Uterus (tissue), 4 donors: ENCODE measurements around the gene ROGDI. TPM values are rescaled to one million over a fixed set of nuclear protein-coding genes. Genes with fewer than 3 reads are reported as not detected.

Source experiments
- DNase-seq, 2 donors: peaks; one replicate each; pipeline ENCODE4 v3.0.0-alpha.2; 2019 to 2020
- H3K27ac ChIP-seq, 2 donors: fragments of 200-600 bp; sonication (generic); 1 replicate in 1 of 2; 2 replicates in 1 of 2; pipeline ENCODE4 v1.5.1; 2016 to 2018
- H3K27me3 ChIP-seq, 2 donors: fragments of 200-600 bp; sonication (generic); one replicate each; pipeline ENCODE4 v1.5.1; 2018 to 2019; ENCODE audit warnings: control low read depth in 1 of 2
- H3K36me3 ChIP-seq, 2 donors: fragments of 200-600 bp; sonication (generic); one replicate each; pipeline ENCODE4 v1.5.1; 2019; ENCODE audit warnings: control low read depth in 1 of 2
- H3K4me1 ChIP-seq, 2 donors: fragments of 200-600 bp; sonication (generic); one replicate each; pipeline ENCODE4 v1.5.1; 2018 to 2019; ENCODE audit warnings: control low read depth in 1 of 2
- H3K4me3 ChIP-seq, 2 donors: fragments of 200-600 bp; sonication (generic); 1 replicate in 1 of 2; 2 replicates in 1 of 2; pipeline ENCODE4 v1.5.1; 2018 to 2019; ENCODE audit warnings: mild to moderate bottlenecking in 1 of 2
- H3K9me3 ChIP-seq, 2 donors: fragments of 200-600 bp; sonication (generic); one replicate each; pipeline ENCODE4 v1.5.1; 2019; ENCODE audit warnings: control low read depth in 1 of 2
- CTCF ChIP-seq, 4 experiments: fragments of 200-600 bp in 2 of 4; fragments of 450-650 bp in 2 of 4; sonication (generic) in 2 of 4; IDR thresholded peaks; one replicate each; pipeline ENCODE4 v1.5.1; 2016 to 2019; ENCODE audit warnings: antibody characterized with exemption in 4 of 4, mild to moderate bottlenecking in 2 of 4, moderate library complexity in 1 of 4
- POLR2A ChIP-seq, 2 donors: fragments of 450-650 bp; IDR thresholded peaks; one replicate each; pipeline ENCODE4 v1.6.1; 2016; ENCODE audit warnings: antibody characterized with exemption in 2 of 2, mild to moderate bottlenecking in 1 of 2, moderate library complexity in 1 of 2
- intact Hi-C: fragments of 100-400 bp; cut with DNase I; formaldehyde crosslinking; loops from one replicate; pipeline ENCODE4 v1.15.1; 2023; ENCODE audit warnings: low total_unique reads
- total RNA-seq, 4 donors: library from RNA; depleted of rRNA in 3 of 4; stranded (reverse); fragments of >200 nt in 3 of 4; gene quantifications; one replicate each; pipeline versions ENCODE4 v1.1.0 to v1.2.4, GENCODE V29; 2014 to 2023
- donor health status: DM: yes; HTN: yes; CAD: no.

The ROGDI gene
- total RNA-seq, 4 donors from 2014 or later = 7.9 to 70.6 (median 21.5) TPM

DNA sequence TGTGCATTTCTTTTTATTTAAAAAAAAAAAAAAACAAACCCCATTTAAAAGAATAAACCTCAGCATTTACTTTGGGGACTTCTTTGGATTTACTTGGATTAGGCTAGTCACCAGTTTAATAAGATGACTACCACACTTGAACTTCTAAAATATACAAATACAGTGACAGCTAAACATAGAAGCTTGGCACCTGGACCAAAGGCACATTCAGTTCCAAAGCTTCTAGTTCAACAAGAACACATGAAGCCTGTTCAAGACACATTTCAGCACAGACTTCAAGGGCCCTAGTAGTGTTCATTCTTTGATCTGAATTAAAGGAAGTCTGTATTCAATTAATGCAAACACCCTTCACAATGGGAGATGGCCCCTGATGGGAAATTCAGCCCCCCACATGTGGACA is 11.6 kb upstream of the ROGDI start:
- no peaks in the 10 kb centered on the region for H3K9me3 ChIP-seq
- H3K4me1 ChIP-seq = no peaks in the 10 kb centered on the region
- TF ChIP-seq CTCF (IDR thresholded peaks at IDR 0.05) (no peak), POLR2A (IDR thresholded peaks at IDR 0.05) (no peak)
- H3K27ac ChIP-seq = no peak overlapping the region
- H3K4me3 ChIP-seq = no peak overlapping the region
- H3K36me3 ChIP-seq = no peaks in the 10 kb centered on the region
- intact Hi-C loops = no loop called here
- DNase-seq = no peak
- H3K27me3 ChIP-seq = no peaks in the 10 kb centered on the region

DNA sequence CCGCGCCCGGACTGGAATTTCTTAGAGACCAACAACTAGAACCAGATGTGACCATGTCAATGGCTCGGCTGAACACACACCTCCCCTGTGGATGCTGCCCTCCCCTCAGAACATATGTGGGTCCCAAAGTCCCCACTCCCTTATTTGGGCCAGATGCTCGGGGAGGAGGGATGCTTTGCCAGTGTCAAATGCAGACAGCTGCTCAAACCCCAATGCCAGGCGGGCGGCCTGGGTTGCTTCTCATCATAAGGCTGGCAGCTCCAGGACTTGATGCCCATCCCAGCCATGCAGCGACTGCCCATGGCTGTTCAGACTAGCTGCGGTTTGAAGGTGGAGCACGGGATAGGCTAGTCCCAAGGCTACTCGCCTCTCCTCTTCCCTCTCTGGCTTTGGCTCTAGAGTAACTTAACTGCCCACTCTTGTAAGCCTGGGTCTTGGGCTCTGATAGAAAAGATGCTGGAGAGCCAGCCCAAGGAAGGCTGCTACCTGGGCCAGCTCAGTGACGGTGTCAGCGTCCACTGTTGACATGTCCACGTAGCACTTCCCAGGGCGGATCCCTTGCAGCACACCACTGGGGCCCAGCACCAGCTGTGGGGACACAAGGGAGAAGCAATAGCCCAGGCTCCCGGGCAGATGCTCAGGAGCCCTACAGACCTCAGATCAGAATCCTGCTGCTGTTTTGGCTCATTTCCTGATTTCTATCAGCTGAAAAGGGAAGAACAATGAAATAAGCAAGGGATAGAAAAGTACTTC is 11.0 kb upstream of the ROGDI start:
- intact Hi-C loops = no loop called here
- no peaks in the 10 kb centered on the region for H3K4me1 ChIP-seq
- H3K9me3 ChIP-seq = no peaks in the 10 kb centered on the region
- H3K27me3 ChIP-seq = no peaks in the 10 kb centered on the region
- no peaks in the 10 kb centered on the region for H3K36me3 ChIP-seq
- no peak overlapping the region for H3K4me3 ChIP-seq
- DNase-seq = no peak
- TF ChIP-seq CTCF (IDR thresholded peaks at IDR 0.05) (no peak), POLR2A (IDR thresholded peaks at IDR 0.05) (no peak)
- no peak overlapping the region for H3K27ac ChIP-seq

DNA sequence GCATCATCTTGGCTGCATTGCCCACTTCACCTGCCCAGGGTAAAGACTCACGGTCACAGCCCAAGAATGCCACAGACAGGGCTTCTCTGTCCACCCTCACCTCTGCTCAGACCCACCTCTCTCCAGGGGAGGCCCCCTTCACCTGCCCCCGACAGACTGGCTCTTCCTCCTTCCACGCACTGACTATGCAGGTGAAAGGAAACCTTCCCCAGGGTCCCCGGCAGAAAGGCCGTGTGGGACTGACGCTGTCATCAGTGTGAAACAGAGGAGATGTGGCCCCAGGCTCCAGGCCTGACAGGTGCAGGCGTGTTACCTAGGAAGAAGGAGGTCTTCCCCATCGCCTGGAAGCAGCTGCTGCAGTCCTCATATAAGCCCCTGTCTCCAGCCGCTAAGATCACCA is 9.3 kb upstream of the ROGDI start:
- Histone ChIP-seq H3K4me1 (no peaks in the 10 kb centered on the region), H3K9me3 (no peaks in the 10 kb centered on the region), H3K27me3 (no peaks in the 10 kb centered on the region), H3K27ac (no peak overlapping the region), H3K36me3 (no peaks in the 10 kb centered on the region), H3K4me3 (no peak overlapping the region)
- no peak for TF ChIP-seq POLR2A (IDR thresholded peaks at IDR 0.05)
- TF ChIP-seq CTCF (IDR thresholded peaks at IDR 0.05) = no peak
- intact Hi-C loops = no loop called here
- DNase-seq = no peak

DNA sequence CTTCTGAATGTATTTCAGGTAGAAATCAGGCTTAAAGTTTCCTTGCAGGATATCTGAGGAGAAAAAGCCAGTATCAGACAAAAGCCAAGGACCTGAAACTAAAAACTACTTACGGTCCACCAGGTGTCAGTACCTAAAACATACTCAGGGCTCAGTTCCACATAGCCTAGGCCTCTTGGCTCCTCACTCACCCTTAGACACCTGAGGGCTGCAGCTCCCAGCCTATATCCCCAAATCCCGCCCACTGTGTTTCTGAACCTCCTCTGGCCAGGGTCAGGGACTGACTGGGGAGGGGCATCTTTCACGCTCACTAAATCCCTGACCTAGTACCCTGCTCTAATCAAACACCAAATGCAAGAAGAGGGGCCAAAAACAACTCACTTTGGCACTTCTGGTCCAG is 8.8 kb upstream of the ROGDI start:
- Histone ChIP-seq H3K4me1 (no peaks in the 10 kb centered on the region), H3K4me3 (no peak overlapping the region), H3K27ac (no peak overlapping the region), H3K36me3 (no peaks in the 10 kb centered on the region), H3K27me3 (no peaks in the 10 kb centered on the region), H3K9me3 (no peaks in the 10 kb centered on the region)
- DNase-seq = no peak
- TF ChIP-seq CTCF (IDR thresholded peaks at IDR 0.05) (no peak), POLR2A (IDR thresholded peaks at IDR 0.05) (no peak)
- intact Hi-C loops = no loop called here

GRCh38 chr16:4806280-4806679 is 3.8 kb upstream of the ROGDI start:
- Histone ChIP-seq H3K36me3 (no peaks in the 10 kb centered on the region), H3K4me3 (no peak overlapping the region), H3K9me3 (no peaks in the 10 kb centered on the region), H3K27ac (no peak overlapping the region), H3K27me3 (no peaks in the 10 kb centered on the region), H3K4me1 (peaks cover 0 to 6% of the 10 kb centered on the region in 2 donors)
- intact Hi-C loops = no loop called here
- no peak for TF ChIP-seq POLR2A (IDR thresholded peaks at IDR 0.05)
- TF ChIP-seq CTCF (IDR thresholded peaks at IDR 0.05) = no peak
- DNase-seq = no peak
